Gastrocnemius medialis (tissue), 4 donors: Measurements from ENCODE around the gene GPR176. TPM values are rescaled to one million over a fixed set of nuclear protein-coding genes. Genes with fewer than 3 reads are reported as not detected.

Experiments used
- ATAC-seq, 2 donors: fragments of 150-250 bp; one replicate each; pipeline ENCODE4 v1.9.1; 2016
- DNase-seq, 2 donors: peaks; one replicate each; pipeline ENCODE4 v3.0.0-alpha.2; 2019
- H3K27ac ChIP-seq, 4 donors: fragments of 200-600 bp; sonication (generic); 1 replicate in 1 of 4; 2 replicates in 3 of 4; pipeline ENCODE4 v1.5.1; 2016 to 2018; ENCODE audit warnings: mild to moderate bottlenecking in 2 of 4, moderate library complexity in 1 of 4
- H3K27me3 ChIP-seq, 3 donors: fragments of 200-600 bp; sonication (generic) in 2 of 3; 1 replicate in 1 of 3; 2 replicates in 2 of 3; pipeline versions ENCODE4 v1.5.1 to v1.6.0; 2016 to 2019; ENCODE audit warnings: mild to moderate bottlenecking in 1 of 3, moderate library complexity in 1 of 3
- H3K36me3 ChIP-seq, 2 donors: fragments of 200-600 bp; sonication (generic) in 1 of 2; one replicate each; pipeline ENCODE4 v1.5.1; 2017 to 2018
- H3K4me1 ChIP-seq, 2 donors: fragments of 200-600 bp; sonication (generic) in 1 of 2; one replicate each; pipeline ENCODE4 v1.5.1; 2016 to 2017; ENCODE audit warnings: mild to moderate bottlenecking in 2 of 2
- H3K4me3 ChIP-seq, 4 donors: fragments of 200-600 bp; sonication (generic) in 3 of 4; 1 replicate in 1 of 4; 2 replicates in 3 of 4; pipeline ENCODE4 v1.5.1; 2016 to 2019; ENCODE audit warnings: mild to moderate bottlenecking in 2 of 4
- H3K9me3 ChIP-seq, 3 donors: fragments of 200-600 bp; sonication (generic) in 2 of 3; 1 replicate in 1 of 3; 2 replicates in 2 of 3; pipeline ENCODE4 v1.5.1; 2016 to 2019
- POLR2A ChIP-seq, 2 donors: fragments of 450-650 bp; IDR thresholded peaks; one replicate each; pipeline ENCODE4 v1.6.1; 2017; ENCODE audit warnings: antibody characterized with exemption in 2 of 2, mild to moderate bottlenecking in 2 of 2, moderate library complexity in 2 of 2
- in situ Hi-C, 4 donors: fragments of 200-750 bp; cut with MboI; loops; one replicate each; pipeline versions ENCODE4 v1.15.0 to v1.8.0; 2017; ENCODE audit warnings: low sequenced_read_pairs in 4 of 4
- intact Hi-C: fragments of 100-400 bp; cut with DNase I; formaldehyde crosslinking; loops from one replicate; pipeline ENCODE4 v1.15.1; 2023; ENCODE audit warnings: low total_unique reads
- total RNA-seq, 4 donors: library from RNA; depleted of rRNA; stranded (reverse); fragments of >200 nt; gene quantifications; one replicate each; pipeline versions ENCODE4 v1.1.0 to v1.2.3, GENCODE V29; 2016
- TF ChIP-seq, protein P1 (sequence below), 5 experiments: fragments of 450-650 bp in 3 of 5; fragments of 200-600 bp in 2 of 5; sonication (generic) in 2 of 5; IDR thresholded peaks in 4 of 5; conservative IDR thresholded peaks in 1 of 5; 1 replicate in 4 of 5; 2 replicates in 1 of 5; pipeline ENCODE4 v1.5.1; 2016 to 2019; ENCODE audit warnings: antibody characterized with exemption in 5 of 5, mild to moderate bottlenecking in 3 of 5, moderate library complexity in 3 of 5

Gene GPR176
- total RNA-seq, 4 donors from 2014 or later: 1.1 to 3.0 (median 1.7) TPM

- intact Hi-C loops: no loop called here
- no peak for ATAC-seq
- in situ Hi-C loops: no loop called here
Measured at GRCh38 chr15:39953521-39953920, 33.5 kb upstream of the GPR176 start.

GRCh38 chr15:39951561-39951960, 31.5 kb upstream of the GPR176 start:
- no peaks in the 10 kb centered on the region for H3K9me3 ChIP-seq
- intact Hi-C loops: no loop called here
- no peaks in the 10 kb centered on the region for H3K27me3 ChIP-seq
- in situ Hi-C loops: no loop called here
- no peak overlapping the region for H3K27ac ChIP-seq
- ATAC-seq (no peak), DNase-seq (no peak)
- no peaks in the 10 kb centered on the region for H3K4me1 ChIP-seq
- peaks cover 0 to 83% of the 10 kb centered on the region in 2 donors for H3K36me3 ChIP-seq
- no peak overlapping the region for H3K4me3 ChIP-seq
- TF ChIP-seq, protein P1, sequence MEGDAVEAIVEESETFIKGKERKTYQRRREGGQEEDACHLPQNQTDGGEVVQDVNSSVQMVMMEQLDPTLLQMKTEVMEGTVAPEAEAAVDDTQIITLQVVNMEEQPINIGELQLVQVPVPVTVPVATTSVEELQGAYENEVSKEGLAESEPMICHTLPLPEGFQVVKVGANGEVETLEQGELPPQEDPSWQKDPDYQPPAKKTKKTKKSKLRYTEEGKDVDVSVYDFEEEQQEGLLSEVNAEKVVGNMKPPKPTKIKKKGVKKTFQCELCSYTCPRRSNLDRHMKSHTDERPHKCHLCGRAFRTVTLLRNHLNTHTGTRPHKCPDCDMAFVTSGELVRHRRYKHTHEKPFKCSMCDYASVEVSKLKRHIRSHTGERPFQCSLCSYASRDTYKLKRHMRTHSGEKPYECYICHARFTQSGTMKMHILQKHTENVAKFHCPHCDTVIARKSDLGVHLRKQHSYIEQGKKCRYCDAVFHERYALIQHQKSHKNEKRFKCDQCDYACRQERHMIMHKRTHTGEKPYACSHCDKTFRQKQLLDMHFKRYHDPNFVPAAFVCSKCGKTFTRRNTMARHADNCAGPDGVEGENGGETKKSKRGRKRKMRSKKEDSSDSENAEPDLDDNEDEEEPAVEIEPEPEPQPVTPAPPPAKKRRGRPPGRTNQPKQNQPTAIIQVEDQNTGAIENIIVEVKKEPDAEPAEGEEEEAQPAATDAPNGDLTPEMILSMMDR (IDR thresholded peaks at IDR 0.05 in 4 of 5, conservative IDR thresholded peaks at IDR 0.05 in 1 of 5): no peak
- no peak for TF ChIP-seq POLR2A (IDR thresholded peaks at IDR 0.05)

More at GRCh38 chr15:39953521-39953920, 33.5 kb upstream of the GPR176 start:
- no peaks in the 10 kb centered on the region for H3K27me3 ChIP-seq
- H3K9me3 ChIP-seq: no peaks in the 10 kb centered on the region
- TF ChIP-seq, protein P1 (IDR thresholded peaks at IDR 0.05 in 4 of 5, conservative IDR thresholded peaks at IDR 0.05 in 1 of 5): no peak
- H3K27ac ChIP-seq: no peak overlapping the region
- no peak for DNase-seq
- no peaks in the 10 kb centered on the region for H3K4me1 ChIP-seq
- no peak overlapping the region for H3K4me3 ChIP-seq
- H3K36me3 ChIP-seq: peaks cover 0 to 88% of the 10 kb centered on the region in 2 donors

- H3K27ac ChIP-seq: no peak overlapping the region
- H3K4me1 ChIP-seq: no peaks in the 10 kb centered on the region
- DNase-seq: no peak
- in situ Hi-C loops: no loop called here
- intact Hi-C loops: no loop called here
- H3K36me3 ChIP-seq: peaks cover 0 to 82% of the 10 kb centered on the region in 2 donors
- H3K27me3 ChIP-seq: no peaks in the 10 kb centered on the region
- no peak for TF ChIP-seq POLR2A (IDR thresholded peaks at IDR 0.05)
- TF ChIP-seq, protein P1 (IDR thresholded peaks at IDR 0.05 in 4 of 5, conservative IDR thresholded peaks at IDR 0.05 in 1 of 5): no peak
- ATAC-seq: no peak
- H3K9me3 ChIP-seq: no peaks in the 10 kb centered on the region
- no peak overlapping the region for H3K4me3 ChIP-seq
Measured at GRCh38 chr15:39948817-39949216, 28.8 kb upstream of the GPR176 start.

- Histone ChIP-seq H3K36me3 (peaks cover 0 to 81% of the 10 kb centered on the region in 2 donors), H3K9me3 (no peaks in the 10 kb centered on the region), H3K4me3 (no peak overlapping the region), H3K27me3 (no peaks in the 10 kb centered on the region), H3K4me1 (no peaks in the 10 kb centered on the region), H3K27ac (no peak overlapping the region)
- intact Hi-C loops (no loop called here), in situ Hi-C loops (no loop called here)
- no peak for DNase-seq
- no peak for ATAC-seq
- TF ChIP-seq POLR2A (IDR thresholded peaks at IDR 0.05): no peak
- TF ChIP-seq, protein P1 (IDR thresholded peaks at IDR 0.05 in 4 of 5, conservative IDR thresholded peaks at IDR 0.05 in 1 of 5): no peak
Measured at GRCh38 chr15:39947401-39948197, 27.5 kb upstream of the GPR176 start.
